RWPE2 (cell line): ENCODE measurements around the gene LRCOL1.

ENCODE experiments used
- ATAC-seq: fragments of 200-7000 bp; cut with Tn5 transposase; 3 replicates; pipeline ENCODE4 v1.9.1; 2021; ENCODE audit warnings: low read depth
- DNase-seq: peaks from one replicate; pipeline ENCODE4 v3.0.0-alpha.2; 2020; ENCODE audit warnings: low spot score
- H3K27ac ChIP-seq: fragments of 450-650 bp; 2 replicates; pipeline ENCODE4 v1.5.1; 2017; ENCODE audit warnings: mild to moderate bottlenecking; ENCODE audit not compliant: poor library complexity, severe bottlenecking
- H3K27me3 ChIP-seq: fragments of 250-450 bp; sonication (Bioruptor Pico); 2 replicates; pipeline ENCODE4 v1.5.1; 2021; ENCODE audit warnings: mild to moderate bottlenecking, moderate library complexity; ENCODE audit not compliant: insufficient read depth, poor library complexity, severe bottlenecking
- H3K36me3 ChIP-seq: fragments of 250-450 bp; sonication (Bioruptor Pico); 2 replicates; pipeline ENCODE4 v1.5.1; 2020; ENCODE audit warnings: low read depth, mild to moderate bottlenecking, moderate library complexity
- H3K4me1 ChIP-seq: fragments of 250-450 bp; sonication (Bioruptor Pico); 2 replicates; pipeline ENCODE4 v1.5.1; 2021; ENCODE audit warnings: mild to moderate bottlenecking, moderate library complexity; ENCODE audit not compliant: insufficient read depth, poor library complexity, severe bottlenecking
- H3K4me3 ChIP-seq: fragments of 250-450 bp; sonication (Bioruptor Pico); 2 replicates; pipeline ENCODE4 v1.5.1; 2021; ENCODE audit warnings: mild to moderate bottlenecking, moderate library complexity; ENCODE audit not compliant: severe bottlenecking
- H3K9me3 ChIP-seq: fragments of 250-450 bp; sonication (Bioruptor Pico); 2 replicates; pipeline ENCODE4 v1.5.1; 2021; ENCODE audit warnings: mild to moderate bottlenecking, moderate library complexity; ENCODE audit not compliant: severe bottlenecking
- TF ChIP-seq, protein P1 (sequence below): fragments of 450-650 bp; IDR thresholded peaks from one replicate; pipeline ENCODE4 v1.5.1; 2017; ENCODE audit warnings: mild to moderate bottlenecking, moderate library complexity; ENCODE audit not compliant: poor library complexity, severe bottlenecking

LRCOL1 gene

DNA sequence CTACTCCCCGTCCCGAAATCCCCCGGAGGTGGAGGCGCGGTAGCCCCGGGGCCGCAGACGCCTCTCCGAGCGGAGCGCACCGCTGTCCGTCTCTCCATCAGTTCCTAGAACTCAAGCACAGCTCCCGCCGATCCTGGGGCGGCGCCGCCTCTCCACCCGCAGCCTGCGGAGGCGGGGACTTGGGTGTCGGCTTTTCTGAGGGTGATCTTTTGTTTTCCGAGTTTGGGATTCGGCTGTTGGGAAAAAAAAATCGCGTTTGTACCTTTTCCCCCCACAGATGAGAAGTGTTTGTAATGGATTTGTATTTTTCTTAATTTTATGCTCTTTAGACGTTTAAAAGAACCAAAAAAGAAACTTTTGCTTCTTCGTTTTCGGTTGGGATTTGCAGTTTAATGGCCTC is 26.6 kb downstream of the LRCOL1 start:
- DNase-seq, result no peak

DNA sequence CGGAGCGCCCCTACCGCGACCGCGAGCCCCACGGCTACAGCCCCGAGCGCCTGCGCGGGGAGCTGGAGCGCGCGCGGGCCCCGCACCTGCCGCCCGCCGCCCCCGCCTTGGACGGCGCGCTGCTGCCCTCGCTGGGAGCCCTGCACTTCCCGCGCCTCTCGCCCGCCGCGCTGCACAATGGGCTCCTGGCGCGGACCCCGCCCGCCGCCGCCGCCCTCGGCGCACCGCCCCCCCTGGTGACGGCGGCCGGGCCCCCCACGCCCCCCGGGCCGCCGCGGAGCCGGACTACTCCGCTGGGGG is 27.0 kb downstream of the LRCOL1 start:
- Histone ChIP-seq H3K36me3 (no peaks in the 10 kb centered on the region), H3K27ac (no peak overlapping the region), H3K4me3 (no peak overlapping the region), H3K4me1 (no peaks in the 10 kb centered on the region), H3K9me3 (no peaks in the 10 kb centered on the region), H3K27me3 (no peaks in the 10 kb centered on the region)
- TF ChIP-seq, protein P1, sequence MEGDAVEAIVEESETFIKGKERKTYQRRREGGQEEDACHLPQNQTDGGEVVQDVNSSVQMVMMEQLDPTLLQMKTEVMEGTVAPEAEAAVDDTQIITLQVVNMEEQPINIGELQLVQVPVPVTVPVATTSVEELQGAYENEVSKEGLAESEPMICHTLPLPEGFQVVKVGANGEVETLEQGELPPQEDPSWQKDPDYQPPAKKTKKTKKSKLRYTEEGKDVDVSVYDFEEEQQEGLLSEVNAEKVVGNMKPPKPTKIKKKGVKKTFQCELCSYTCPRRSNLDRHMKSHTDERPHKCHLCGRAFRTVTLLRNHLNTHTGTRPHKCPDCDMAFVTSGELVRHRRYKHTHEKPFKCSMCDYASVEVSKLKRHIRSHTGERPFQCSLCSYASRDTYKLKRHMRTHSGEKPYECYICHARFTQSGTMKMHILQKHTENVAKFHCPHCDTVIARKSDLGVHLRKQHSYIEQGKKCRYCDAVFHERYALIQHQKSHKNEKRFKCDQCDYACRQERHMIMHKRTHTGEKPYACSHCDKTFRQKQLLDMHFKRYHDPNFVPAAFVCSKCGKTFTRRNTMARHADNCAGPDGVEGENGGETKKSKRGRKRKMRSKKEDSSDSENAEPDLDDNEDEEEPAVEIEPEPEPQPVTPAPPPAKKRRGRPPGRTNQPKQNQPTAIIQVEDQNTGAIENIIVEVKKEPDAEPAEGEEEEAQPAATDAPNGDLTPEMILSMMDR, result no peak
- ATAC-seq (no peak), DNase-seq (no peak)

More for the DNA sequence above, 26.6 kb downstream of the LRCOL1 start:
- TF ChIP-seq, protein P1, result no peak
- H3K9me3 ChIP-seq, result no peaks in the 10 kb centered on the region
- H3K4me1 ChIP-seq, result no peaks in the 10 kb centered on the region
- H3K27me3 ChIP-seq, result no peaks in the 10 kb centered on the region
- no peak overlapping the region for H3K27ac ChIP-seq
- no peak for ATAC-seq
- no peak overlapping the region for H3K4me3 ChIP-seq
- no peaks in the 10 kb centered on the region for H3K36me3 ChIP-seq

DNA sequence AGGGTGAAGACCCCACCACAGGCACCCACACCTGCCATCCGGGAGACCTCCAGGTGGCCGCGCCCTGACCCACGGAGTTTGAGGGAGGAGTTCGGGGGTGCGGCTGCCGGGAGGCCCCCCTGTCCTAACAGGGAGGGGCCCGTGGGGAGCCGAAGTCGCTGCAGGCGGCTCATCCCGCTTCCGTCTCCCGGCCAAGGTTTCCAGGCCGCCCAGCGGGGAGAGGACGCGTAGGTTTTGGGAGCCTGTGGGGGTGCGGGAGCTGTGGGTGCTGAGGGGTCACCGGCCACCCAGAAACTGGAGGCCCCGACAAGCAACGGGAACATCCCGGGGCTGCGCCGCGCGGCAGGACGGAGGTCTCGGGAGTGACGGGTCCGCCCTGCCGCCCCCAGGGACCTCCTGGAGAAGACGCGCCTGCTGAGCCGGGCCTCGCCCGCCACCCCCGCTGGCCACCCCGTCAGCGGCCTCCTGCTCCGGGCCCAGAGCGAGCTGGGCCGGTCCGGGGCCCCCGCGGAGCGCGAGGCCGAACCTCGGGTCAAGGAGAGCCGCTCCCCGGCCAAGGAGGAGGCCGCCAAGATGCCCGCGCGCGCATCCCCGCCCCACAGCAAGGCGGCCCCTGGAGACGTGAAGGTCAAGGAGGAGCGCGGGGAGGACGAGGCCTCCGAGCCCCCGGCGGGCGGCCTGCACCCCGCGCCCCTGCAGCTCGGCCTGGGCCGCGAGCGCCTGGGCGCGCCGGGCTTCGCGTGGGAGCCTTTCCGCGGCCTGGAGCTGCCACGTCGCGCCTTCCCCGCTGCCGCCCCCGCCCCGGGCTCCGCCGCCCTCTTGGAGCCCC is 27.6 kb downstream of the LRCOL1 start:
- Histone ChIP-seq H3K27me3 (no peaks in the 10 kb centered on the region), H3K27ac (no peak overlapping the region), H3K36me3 (peaks cover 2% of the 10 kb centered on the region; the same call in 1 of the 2 replicates), H3K9me3 (no peaks in the 10 kb centered on the region), H3K4me3 (no peak overlapping the region), H3K4me1 (no peaks in the 10 kb centered on the region)
- TF ChIP-seq, protein P1, result no peak
- DNase-seq (no peak), ATAC-seq (no peak)

DNA sequence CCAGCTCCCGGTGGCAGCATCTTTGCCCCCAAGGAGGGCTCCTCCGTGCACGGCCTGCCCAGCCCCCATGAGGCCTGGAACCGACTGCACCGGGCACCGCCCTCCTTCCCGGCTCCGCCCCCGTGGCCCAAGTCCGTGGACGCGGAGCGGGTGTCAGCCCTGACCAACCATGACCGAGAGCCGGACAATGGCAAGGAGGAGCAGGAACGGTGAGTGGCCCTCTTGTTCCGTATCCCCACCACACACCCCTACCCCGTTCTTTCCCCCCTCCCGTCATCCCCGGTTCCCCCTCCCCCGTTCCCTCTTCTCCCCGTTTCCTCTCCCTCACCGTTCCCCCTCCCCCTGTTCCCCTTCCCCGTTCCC is 28.3 kb downstream of the LRCOL1 start:
- no peak overlapping the region for H3K27ac ChIP-seq
- no peak for ATAC-seq
- no peak for DNase-seq
- H3K27me3 ChIP-seq, result no peaks in the 10 kb centered on the region
- H3K36me3 ChIP-seq, result peaks cover 4% of the 10 kb centered on the region; the same call in 1 of the 2 replicates
- H3K4me1 ChIP-seq, result no peaks in the 10 kb centered on the region
- TF ChIP-seq, protein P1, result no peak
- H3K9me3 ChIP-seq, result no peaks in the 10 kb centered on the region
- H3K4me3 ChIP-seq, result no peak overlapping the region

DNA sequence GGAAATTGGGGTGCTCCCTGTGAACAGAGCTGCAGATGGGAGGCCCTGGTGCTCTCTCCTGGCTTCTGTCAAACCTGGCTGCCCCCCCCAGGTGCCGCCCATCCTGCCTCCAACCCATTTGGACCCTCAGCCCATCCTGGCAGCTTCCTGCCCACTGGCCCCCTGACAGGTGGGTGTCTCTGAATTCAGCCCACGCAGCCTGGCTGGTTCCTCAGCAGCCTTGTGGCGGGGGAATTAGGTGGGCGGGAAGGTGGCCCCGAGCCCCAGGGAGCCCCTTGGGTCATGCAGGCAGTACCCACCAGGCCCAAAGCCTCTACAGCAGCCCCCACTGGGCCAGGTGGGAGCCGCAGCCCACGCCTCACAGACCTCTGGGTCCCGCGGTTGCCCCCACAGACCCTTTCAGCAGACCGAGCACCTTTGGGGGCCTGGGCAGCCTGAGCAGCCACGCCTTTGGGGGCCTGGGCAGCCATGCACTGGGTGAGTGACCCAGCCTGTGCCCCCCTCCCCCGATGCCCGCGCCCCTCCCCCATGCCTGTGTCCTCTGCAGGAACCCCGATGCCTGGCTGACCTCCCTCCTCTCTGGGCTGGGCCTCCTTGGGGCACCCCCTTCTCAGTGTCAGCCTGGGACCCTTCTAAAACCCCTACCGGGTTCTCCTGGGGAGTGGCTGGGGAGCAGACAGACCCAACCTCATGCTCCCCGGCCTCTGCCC is 28.9 kb downstream of the LRCOL1 start:
- H3K4me3 ChIP-seq, result no peak overlapping the region
- H3K27ac ChIP-seq, result no peak overlapping the region
- TF ChIP-seq, protein P1, result no peak
- H3K27me3 ChIP-seq, result no peaks in the 10 kb centered on the region
- no peak for ATAC-seq
- H3K4me1 ChIP-seq, result no peaks in the 10 kb centered on the region
- DNase-seq, result no peak
- H3K9me3 ChIP-seq, result no peaks in the 10 kb centered on the region
- peaks cover 6% of the 10 kb centered on the region for H3K36me3 ChIP-seq
